Thoracic aorta (tissue), 2 donors: Measurements from ENCODE around the gene CDH23. TPM values are rescaled to one million over a fixed set of nuclear protein-coding genes. Genes with fewer than 3 reads are reported as not detected.

Experiments
- ATAC-seq: fragments of 150-250 bp; one replicate; pipeline ENCODE4 v1.8.0; 2017; ENCODE audit warnings: low read depth; ENCODE audit not compliant: insufficient number of reproducible peaks, low FRiP score
- DNase-seq: peaks from one replicate; pipeline ENCODE4 v3.0.0-alpha.2; 2020; ENCODE audit warnings: low spot score
- H3K27ac ChIP-seq, 2 donors: fragments of 200-600 bp; sonication (generic); 1 replicate in 1 of 2; 2 replicates in 1 of 2; pipeline ENCODE4 v1.5.1; 2016; ENCODE audit warnings: mild to moderate bottlenecking in 2 of 2, moderate library complexity in 2 of 2
- H3K27me3 ChIP-seq: fragments of 200-600 bp; sonication (generic); replicated peaks from 2 replicates; pipeline ENCODE4 v1.6.0; 2016; ENCODE audit warnings: mild to moderate bottlenecking; ENCODE audit not compliant: insufficient read depth
- H3K36me3 ChIP-seq: fragments of 200-600 bp; sonication (generic); one replicate; pipeline ENCODE4 v1.5.1; 2016
- H3K4me1 ChIP-seq, 2 donors: fragments of 200-600 bp; sonication (generic); 1 replicate in 1 of 2; 2 replicates in 1 of 2; pipeline versions ENCODE4 v1.5.1 to v1.6.0; 2016; ENCODE audit warnings: low read depth in 2 of 2, mild to moderate bottlenecking in 1 of 2; ENCODE audit not compliant: control insufficient read depth in 1 of 2
- H3K4me3 ChIP-seq: fragments of 200-600 bp; sonication (generic); 2 replicates; pipeline ENCODE4 v1.5.1; 2016; ENCODE audit warnings: mild to moderate bottlenecking
- H3K9me3 ChIP-seq: fragments of 200-600 bp; sonication (generic); 2 replicates; pipeline ENCODE4 v1.5.1; 2016
- total RNA-seq, 2 donors: library from RNA; depleted of rRNA; stranded (reverse); fragments of >200 nt; gene quantifications; one replicate each; pipeline versions ENCODE4 v1.1.0 to v1.2.3, GENCODE V29; 2016
- TF ChIP-seq, protein P1 (sequence below): fragments of 200-600 bp; sonication (generic); IDR thresholded peaks from one replicate; pipeline ENCODE4 v1.5.1; 2019; ENCODE audit warnings: antibody characterized with exemption

Gene CDH23
- total RNA-seq, 2 donors from 2014 or later = 10.6 to 10.8 TPM

DNA sequence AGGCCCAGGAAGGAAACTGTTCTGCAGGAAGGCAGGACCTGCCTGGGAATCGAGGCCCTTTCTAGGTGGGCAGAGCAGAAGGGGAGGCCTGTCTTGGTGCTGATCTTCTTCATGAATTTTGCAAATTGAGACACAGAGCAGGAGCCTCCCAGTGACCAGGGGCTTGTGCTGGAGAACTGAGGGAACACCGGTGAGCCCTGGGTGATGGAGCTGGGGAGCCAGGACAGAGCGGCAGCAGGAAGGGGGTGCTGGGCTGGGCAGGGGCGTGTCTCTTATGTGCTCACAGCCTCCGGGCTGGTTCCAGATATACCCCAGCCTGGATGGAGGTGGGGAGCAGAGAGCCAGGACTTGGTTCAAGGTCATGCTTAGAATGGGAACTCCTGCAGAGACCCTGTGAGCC is 182.9 kb downstream of the CDH23 start:
- Histone ChIP-seq H3K9me3 (no peaks in the 10 kb centered on the region), H3K27me3 (no peaks in the 10 kb centered on the region), H3K36me3 (no peaks in the 10 kb centered on the region), H3K4me1 (peaks cover 3 to 15% of the 10 kb centered on the region in 2 donors), H3K4me3 (no peak overlapping the region), H3K27ac (no peak overlapping the region)
- TF ChIP-seq, protein P1, sequence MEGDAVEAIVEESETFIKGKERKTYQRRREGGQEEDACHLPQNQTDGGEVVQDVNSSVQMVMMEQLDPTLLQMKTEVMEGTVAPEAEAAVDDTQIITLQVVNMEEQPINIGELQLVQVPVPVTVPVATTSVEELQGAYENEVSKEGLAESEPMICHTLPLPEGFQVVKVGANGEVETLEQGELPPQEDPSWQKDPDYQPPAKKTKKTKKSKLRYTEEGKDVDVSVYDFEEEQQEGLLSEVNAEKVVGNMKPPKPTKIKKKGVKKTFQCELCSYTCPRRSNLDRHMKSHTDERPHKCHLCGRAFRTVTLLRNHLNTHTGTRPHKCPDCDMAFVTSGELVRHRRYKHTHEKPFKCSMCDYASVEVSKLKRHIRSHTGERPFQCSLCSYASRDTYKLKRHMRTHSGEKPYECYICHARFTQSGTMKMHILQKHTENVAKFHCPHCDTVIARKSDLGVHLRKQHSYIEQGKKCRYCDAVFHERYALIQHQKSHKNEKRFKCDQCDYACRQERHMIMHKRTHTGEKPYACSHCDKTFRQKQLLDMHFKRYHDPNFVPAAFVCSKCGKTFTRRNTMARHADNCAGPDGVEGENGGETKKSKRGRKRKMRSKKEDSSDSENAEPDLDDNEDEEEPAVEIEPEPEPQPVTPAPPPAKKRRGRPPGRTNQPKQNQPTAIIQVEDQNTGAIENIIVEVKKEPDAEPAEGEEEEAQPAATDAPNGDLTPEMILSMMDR = no peak
- ATAC-seq (no peak), DNase-seq (no peak)

DNA sequence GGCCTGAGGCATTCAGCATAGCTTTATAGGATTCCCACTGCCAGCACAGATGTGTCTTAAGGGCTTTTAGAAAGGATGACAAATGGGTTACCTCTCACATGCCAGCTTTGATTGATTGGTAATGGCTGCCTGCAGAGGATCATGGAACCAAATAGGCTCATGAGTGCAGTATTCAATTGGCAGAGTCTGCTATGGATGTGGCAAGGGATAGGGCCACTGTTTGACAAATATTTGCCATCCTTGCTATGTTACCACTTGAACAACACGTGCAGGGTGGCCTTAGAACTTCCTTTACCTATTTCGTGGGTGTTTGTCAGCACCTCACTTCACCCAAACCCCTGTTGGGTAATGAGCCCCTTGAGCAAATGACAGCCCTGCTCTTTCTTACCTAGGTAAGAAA is 183.7 kb downstream of the CDH23 start:
- no peak overlapping the region for H3K27ac ChIP-seq

DNA sequence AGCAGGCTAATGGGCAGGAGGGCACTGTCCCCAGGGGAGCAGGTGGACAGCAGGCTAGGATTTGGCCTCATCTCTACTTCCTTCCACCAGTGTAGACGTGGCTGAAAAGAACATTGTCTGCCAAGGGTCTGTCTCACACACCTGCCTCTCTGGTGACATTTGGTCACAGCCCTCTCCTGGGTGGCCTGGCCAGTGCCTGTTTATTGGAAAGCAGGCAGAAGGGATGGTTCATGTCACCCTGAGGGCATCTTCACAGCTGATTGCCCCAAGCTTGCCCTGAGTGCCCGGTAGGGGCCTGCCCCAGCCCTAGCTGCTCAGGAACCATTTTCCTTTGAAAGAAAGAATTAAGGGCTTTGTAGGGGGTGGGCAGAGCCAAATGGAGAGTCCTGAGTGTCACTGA is 184.2 kb downstream of the CDH23 start:
- no peak for ATAC-seq
- Histone ChIP-seq H3K27me3 (no peaks in the 10 kb centered on the region), H3K4me1 (peaks cover 0 to 6% of the 10 kb centered on the region in 2 donors), H3K36me3 (no peaks in the 10 kb centered on the region), H3K9me3 (no peaks in the 10 kb centered on the region), H3K4me3 (no peak overlapping the region), H3K27ac (no peak overlapping the region)
- DNase-seq = no peak
- TF ChIP-seq, protein P1 = no peak

More for the DNA sequence above, 183.7 kb downstream of the CDH23 start:
- H3K36me3 ChIP-seq = no peaks in the 10 kb centered on the region
- H3K9me3 ChIP-seq = no peaks in the 10 kb centered on the region
- no peak overlapping the region for H3K4me3 ChIP-seq
- H3K4me1 ChIP-seq = peaks cover 3 to 11% of the 10 kb centered on the region in 2 donors
- ATAC-seq (no peak), DNase-seq (no peak)
- no peaks in the 10 kb centered on the region for H3K27me3 ChIP-seq
- TF ChIP-seq, protein P1 = no peak

DNA sequence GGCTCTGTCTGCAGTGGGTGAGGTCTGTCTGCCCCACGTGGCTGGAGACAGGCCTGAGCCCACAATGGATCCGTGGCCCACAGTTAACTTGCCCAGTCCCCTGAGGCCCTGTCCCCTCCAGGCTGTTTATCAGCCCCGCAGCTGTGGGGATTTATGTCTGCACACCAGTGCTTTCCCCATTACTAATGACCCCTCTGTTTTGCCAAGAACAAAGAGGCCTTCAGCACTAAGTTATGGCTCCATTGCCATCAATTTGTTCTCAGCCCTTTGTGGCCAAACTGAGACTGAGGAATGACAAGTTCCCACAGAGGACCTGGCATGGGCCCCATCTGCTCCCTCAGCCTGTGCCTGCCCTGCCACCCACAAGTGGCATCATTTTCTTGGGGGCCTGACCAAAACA is 184.7 kb downstream of the CDH23 start:
- no peak overlapping the region for H3K27ac ChIP-seq
- H3K4me3 ChIP-seq = no peak overlapping the region
- no peak for DNase-seq
- no peaks in the 10 kb centered on the region for H3K36me3 ChIP-seq
- ATAC-seq = no peak
- H3K27me3 ChIP-seq = no peaks in the 10 kb centered on the region
- no peaks in the 10 kb centered on the region for H3K9me3 ChIP-seq
- TF ChIP-seq, protein P1 = no peak
- H3K4me1 ChIP-seq = peaks cover 0 to 2% of the 10 kb centered on the region in 2 donors

DNA sequence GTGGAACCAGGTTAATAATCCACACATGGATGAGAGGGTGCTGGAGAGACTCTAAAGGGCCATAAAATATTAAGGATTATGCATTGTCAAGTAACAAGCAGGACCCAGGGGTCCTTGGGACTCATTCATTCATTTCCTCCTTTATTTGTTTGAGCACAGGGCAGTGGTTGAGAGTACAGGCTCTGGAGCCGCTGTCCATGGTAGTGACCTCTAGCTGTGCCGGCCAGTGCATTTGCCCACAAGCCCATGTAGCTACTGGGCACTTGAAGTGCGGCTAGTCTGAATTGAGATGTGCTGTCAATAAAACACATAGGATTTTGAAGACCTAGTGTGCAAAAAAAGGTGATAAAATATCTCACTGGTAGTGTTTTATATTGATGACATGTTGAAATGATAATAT is 185.3 kb downstream of the CDH23 start:
- TF ChIP-seq, protein P1 = no peak
- no peak overlapping the region for H3K4me3 ChIP-seq
- no peak overlapping the region for H3K27ac ChIP-seq
- no peaks in the 10 kb centered on the region for H3K4me1 ChIP-seq
- H3K36me3 ChIP-seq = no peaks in the 10 kb centered on the region
- no peak for DNase-seq
- no peak for ATAC-seq
- no peaks in the 10 kb centered on the region for H3K9me3 ChIP-seq
- no peaks in the 10 kb centered on the region for H3K27me3 ChIP-seq
